ENCODE data around the gene LAIR2.
A peak's percentile ranks its signal among the peaks of the same experiment; 100 is the strongest.
"Not testable (repeated sequence)": the region's sequence is repeated elsewhere in the genome, so short reads cannot be mapped to it uniquely, and the experiment has no call there.

LAIR2 gene

DNA sequence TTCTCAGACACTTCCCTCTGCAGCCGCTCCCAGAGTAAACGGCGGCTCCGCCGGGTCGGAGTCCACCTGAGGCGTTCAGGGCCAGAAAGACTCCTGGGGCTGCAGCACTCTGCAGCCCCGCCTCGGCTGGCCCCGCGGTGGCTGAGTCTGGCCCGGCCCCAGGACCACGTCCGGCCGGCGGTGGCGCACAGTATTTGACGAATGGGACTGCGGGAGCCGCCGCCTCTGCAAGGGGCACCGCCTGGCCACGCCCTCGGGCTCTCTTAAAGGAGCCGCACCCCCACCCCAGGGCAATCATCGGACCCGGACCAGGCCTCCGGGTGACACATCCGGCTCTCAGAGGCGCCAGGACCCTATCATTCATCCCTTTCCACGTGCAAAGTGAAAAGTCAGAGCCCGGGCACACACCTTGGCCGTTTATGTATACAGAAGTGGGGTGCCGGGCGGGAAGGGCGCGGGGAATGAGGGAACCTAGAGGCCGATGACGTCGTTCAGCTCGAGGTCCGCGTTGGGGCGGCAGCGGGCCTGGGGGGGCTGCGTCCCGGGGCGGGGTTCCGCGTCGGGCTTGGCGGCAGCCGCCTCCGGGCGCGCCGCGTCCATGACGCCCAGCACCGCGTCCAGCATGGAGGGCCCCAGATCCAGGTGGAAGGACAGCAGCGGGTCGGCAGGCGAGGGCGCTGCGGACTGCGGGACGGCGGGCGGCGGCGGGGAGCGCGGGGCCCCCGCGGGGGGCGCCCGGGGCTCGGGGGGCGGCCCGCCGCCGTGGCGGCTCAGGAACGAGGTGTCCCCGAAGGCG is 37.8 kb upstream of the LAIR2 start:
- ATAC-seq, result peak; percentile 52 to 57

DNA sequence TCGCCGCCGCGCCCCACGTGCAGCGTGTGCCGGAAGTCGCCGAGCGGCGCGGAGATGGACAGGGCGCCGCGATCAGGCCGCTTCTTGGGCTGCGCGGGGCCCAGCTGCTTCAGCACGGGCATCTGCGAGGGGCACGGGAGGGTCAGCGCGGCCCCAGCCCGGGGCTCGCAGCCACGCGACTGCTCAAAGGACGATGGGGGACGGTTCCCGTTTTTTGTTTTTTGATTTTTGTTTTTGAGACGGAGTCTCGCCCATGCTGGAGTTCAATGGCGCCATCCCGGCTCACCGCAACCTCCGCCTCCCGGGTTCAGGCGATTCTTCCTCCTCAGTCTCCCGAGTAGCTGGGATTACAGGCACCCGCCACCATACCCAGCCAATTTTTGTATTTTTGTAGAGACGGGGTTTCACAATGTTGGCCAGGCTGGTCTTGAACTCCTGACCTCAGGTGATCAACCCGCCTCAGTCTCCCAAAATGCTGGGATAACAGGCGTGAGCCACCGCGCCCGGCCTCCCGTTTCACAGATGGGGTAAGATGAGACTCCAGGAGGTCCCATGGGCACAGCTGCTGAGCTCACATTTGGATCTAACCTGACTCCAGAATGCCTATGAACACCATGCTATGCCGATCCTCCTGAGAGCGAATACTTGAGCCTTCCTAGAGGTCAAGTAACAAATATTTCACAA is 37.1 kb upstream of the LAIR2 start:
- ATAC-seq, result no peak

DNA sequence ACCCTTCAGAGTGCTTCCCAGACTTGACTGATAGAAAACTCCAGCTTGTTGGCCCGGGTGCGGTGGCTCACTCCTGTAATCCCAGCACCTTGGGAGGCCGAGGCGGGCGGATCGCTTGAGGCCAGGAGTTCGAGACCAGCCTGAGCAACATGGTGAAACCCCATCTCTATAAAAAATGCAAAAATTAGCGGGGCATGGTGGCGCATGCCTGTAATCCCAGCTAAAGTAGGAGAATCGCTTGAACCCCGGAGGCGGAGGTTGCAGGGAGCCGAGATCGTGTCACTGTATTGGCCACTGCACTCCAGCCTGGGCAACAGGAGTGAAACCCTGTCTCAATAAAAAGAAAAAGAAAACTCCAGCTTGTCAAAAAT is 36.5 kb upstream of the LAIR2 start:
- not testable (repeated sequence) for ATAC-seq

DNA sequence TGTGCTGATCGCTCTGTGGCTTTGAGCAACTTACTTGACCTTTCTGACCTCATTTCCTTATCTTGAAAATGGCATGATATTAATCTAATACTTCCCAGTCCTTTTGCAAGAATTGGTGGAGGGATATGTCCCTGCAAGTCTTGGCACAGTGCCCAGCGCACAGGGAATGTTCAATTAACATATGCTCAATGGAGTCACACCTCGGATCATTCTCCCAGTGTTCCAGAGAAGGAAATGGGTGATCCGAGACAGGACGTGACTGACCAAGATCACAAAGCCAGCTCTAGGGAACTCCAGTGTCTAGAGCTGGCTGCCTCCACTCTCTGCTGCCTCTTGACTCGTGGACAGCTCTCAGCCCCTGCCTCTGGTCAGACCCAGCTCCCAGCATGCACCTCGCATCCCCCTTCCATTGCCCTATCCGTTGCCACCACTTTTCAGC is 33.1 kb upstream of the LAIR2 start:
- no peak for ATAC-seq

DNA sequence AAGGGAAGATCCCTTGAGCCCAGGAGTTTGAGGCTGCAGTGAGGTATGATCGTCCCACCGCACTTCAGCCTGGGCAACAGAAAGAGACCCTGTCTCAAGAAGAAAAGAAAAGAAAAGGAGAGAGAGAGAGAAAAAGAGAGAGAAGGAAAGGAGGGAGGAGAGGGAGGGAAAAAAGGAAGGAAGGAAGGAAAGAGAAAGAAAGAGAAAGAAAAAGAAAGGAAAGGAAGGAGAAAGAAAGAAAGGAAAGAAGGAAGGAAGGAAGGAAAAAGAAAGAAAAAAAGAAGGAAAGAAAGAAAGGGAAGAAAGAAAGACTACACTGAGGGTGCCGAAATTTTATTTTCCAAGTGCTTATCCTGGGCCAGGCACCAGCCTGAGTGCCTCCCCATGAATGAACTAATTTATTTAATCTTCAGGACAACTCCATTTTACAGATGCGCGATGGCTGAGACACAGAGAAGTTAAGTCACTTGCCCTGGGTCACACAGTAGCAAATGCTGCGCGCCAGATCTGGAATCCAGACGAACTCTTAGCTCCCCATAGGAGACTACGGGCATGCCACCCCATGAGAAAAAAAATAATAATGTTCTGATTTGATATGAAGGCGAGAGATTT is 32.2 kb upstream of the LAIR2 start:
- no peak for ATAC-seq

DNA sequence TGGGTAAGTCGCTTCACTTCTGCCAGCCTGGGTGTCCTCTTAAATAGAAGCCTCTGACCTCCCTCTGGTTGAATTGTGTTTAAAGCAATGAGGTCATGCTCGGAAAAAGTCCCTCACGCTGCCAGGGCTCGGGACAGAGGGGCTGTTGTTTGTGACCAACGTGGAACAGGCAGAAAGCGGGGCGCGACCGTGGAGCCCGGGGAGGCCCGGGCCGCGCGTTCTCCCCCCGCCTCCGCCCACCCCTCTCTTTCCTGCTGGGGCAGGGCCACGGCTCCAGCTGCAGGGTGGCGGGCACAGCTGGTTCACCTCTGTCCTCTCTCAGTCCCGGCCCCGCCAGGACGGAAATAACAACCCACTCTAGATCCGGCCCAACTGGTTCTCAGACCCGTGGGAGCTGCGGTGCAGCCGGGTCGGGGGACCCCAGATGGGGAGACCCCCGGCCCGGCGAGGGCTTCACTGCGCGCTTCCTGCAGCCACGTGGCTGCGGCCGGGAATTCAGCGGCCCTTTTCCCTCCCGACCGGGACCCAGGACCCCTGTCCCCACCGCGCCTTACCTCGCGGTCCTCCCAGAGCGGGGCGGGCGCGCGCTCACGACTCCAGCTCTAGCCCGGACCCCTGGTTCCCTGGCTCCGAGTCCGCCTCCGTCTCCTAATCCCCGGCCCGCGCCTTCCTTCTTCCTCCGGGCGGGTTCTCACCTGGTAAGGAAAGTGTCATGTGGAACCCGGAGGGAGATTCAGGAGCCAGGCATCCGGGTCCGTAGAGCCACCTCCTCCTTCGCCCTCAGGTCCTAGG is 31.4 kb upstream of the LAIR2 start:
- ATAC-seq, result peak in 1 of 2 donors; percentile 17

DNA sequence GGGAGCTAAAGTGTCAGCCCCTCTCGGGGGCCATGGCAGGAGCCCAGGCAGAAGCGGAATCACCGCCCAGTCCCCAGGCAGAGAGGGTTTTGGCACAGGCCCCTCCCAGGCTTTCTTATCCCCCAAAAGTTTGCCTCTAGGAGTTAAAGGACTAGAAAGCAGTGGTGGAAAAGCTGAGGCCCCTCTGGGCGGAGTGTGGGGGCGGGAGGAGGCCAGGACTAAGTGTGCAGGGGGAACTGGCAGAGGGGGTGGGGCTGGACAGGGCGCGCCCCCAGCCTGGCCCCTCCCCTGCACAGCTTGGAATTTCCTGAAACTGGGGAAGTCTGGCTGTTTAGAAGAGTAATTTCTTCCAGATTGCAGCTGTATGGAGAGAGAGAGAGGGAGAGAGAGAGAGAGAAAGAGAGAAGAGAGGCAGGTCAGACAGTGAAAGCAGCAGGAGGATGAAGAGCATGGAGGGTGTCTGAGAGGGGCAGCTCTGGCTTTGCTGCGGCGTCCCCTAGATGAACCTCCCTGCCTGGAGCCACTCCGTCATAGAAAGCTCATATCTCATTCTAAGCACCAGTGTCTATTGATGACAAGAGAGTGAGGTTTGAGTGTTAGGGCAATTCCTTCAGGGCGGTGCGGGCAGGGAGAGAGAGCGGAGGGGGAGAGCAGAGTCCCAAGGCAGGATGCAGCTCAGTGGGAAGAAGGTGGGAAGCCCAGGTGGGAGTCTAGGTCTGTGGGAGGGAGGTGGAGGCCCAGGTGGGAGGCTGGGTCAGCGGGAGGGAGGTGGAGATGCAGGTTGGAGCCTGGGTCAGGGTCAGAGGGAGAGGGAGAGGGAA is 29.4 kb upstream of the LAIR2 start, which contains the start of gene CDC42EP5:
Gene CDC42EP5 (minus strand): TSS at position 226 of the 821 bp plus-strand sequence. CDS start 7,749 bp downstream, outside the sequence.
- peak in 1 of 2 donors; percentile 27 for ATAC-seq

DNA sequence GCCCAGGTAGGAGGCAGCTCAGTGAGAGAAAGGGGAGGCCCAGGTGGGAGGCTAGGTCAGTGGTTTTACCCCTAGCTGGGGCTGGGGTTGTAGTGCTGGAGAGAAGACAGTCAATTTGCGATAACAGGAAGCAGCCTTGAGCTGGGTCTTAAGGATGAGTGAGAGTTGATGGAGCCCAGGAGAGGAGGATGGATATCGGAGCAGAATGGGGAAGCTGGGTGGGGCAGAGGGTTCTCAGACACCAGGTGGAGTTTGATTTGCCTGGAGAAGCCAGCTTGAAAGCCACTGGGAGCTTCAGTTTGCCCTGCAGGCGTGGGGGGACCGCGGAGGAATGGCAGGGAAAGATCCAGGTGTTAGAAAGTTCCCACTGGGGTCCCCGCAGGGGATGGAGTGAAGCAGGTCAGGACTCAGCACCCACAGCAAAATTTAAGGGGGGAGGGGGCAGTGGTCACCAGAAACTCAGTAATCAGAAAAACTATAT is 28.7 kb upstream of the LAIR2 start:
- ATAC-seq, result no peak

DNA sequence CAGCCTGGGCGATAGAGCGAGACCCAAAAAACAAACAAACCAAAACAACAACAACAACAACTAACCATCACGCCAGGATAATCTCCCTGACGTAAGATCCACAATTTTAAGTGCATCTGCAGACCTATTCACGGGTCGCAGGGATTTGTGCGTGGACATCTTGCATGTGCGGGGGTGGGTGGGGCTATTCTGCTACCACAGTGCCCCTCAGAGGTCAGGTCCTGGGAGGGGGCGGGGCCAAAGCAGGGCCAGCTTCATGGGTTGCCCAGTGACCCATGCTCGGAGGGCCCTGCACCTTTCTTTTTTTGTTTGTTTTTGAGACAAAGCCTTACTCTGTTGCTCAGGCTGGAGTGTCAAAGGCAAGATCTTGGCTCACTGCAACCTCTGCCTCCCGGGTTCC is 26.9 kb upstream of the LAIR2 start:
- no peak for ATAC-seq

DNA sequence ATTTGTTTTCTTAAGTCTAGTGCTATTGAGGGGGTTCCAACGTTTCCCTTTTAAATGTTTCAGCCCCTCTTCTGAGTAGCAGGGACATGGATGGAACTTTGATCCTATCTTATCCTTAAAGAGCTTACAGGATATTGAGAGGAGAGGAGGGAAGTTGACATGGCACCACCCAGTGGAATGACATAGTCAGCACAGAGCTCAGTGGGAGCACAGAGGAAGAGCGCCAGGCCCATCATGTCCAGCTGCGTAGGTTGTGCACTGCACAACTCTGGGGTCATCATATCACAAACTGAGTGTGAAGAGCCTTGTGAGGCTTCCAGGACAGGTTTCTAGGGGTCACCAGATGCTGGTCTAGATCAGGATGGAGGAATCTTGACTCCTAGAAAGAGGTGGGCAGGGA is 25.0 kb upstream of the LAIR2 start:
- no peak for ATAC-seq

DNA sequence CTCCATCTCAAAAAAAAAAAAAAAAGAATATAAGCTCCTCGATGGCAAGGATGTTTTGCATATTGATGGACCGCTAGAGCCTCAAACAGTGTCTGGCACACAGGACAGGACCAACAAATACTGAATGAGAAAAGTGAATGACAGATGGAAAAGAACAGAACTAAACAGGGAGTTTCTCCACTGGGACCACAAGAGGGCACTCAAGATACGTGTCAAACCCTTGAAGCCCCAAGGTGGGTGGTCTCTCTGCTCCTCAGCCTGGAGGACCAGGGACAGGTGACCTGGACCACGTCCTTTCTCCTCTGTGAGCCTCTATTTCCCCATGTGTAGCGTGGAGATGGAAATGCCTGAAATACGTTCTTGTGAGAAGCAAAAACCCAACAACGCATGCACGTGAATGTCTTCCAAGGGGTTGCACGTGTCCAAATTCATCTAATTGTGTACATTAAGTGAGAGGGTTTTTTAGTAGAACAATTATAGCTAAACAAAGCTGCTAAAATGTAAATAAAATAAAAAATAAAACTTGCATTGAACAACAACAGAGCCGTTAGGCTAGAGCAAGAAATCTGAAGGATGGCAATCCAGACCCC is 23.9 kb upstream of the LAIR2 start:
- ATAC-seq, result no peak

DNA sequence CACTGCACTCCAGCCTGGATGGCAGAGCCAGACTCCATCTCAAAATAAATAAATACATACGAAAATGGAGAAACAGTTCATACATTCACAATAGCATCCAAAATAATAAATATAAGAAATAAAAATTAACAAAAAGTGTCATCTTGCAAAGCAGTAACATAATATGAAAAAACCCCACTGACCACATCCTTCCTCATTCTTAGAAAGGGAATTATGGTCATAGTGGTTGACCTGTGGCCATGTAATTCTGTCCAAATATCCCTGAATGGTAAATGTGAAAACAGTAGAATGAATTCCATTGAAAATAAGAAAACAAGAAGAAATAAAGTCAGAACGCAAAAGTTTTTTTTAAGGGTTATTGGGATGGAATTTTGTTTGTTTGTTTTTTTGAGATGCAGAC is 22.6 kb upstream of the LAIR2 start:
- ATAC-seq, result no peak

DNA sequence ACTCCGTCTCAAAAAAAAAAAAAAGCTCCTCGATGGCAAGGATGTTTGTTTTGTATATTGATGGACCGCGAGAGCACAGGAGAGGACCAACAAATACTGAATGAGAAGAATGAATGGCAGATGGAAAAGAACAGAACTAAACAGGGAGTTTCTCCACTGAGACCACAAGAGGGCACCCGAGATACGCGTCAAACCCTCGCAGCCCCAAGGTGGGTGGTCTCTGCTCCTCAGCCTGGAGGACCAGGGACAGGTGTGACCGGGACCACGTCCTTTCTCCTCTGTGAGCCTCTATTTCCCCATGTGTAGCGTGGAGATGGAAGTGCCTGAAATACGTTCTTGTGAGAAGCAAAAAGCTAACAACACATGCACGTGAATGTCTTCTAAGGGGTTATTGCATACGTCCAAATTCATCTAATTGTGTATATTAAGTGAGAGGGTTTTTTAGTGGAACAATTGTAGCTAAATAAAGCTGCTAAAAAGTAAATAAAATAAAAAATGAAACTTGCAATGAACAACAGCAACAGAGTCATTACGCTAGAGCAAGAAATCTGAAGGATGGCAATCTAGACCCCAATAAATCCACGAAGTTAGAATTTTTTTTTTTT is 21.2 kb upstream of the LAIR2 start:
- no peak for ATAC-seq

DNA sequence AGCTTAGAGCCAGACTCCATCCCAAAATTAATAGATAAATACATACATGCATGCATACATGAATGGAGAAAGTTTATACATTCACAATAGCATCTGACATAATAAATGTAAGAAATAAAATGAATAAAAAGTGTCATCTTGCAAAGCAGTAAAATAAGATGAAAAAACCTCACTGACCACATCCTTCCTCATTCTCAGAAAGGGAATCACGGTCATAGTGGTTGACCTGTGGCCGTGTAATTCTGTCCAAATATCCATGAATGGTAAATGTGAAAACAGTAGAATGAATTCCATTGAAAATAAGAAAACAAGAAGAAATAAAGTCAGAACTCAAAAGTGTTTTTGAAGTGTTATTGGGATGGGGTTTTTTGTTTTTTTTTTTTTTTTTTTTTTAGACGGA is 19.7 kb upstream of the LAIR2 start:
- ATAC-seq, result no peak

DNA sequence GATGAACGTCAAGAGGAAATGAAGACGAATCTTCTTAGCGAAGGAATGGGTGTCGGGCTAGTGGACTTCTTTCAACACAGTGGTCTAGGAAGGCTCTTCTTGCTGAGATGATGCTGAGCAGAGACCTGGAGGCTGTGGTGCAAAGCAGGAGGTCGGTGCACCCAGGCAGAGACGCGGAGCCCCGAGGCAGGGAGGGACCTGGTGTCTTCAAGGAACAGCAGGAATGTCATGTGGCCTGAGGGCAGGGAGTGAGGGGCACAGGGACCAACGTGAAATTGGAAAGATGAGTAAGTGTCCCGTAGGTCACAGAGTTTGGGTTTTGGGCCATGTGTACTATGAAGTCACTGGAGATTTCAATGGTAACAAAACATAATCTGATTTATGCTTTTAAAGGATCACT is 18.2 kb upstream of the LAIR2 start:
- ATAC-seq, result no peak

DNA sequence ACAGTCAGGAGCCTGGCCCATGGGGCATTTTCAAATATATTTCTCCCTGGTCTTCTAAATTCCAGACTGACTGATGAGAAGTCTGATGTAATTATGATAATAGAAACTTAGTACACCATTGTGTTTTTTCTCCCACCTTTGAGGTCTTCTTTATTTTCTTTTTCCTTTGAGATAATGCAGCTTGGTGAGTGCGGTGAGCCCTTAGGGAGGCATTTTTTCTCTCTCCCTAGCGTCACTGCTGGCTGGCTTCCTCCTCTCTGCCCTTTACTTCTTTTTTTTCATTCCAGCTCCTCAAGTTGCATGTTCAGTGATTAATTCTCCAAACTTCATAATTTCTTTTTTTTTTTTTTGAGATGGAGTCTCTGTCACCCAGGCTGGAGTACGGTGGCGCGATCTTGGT is 16.8 kb upstream of the LAIR2 start:
- ATAC-seq, result no peak

DNA sequence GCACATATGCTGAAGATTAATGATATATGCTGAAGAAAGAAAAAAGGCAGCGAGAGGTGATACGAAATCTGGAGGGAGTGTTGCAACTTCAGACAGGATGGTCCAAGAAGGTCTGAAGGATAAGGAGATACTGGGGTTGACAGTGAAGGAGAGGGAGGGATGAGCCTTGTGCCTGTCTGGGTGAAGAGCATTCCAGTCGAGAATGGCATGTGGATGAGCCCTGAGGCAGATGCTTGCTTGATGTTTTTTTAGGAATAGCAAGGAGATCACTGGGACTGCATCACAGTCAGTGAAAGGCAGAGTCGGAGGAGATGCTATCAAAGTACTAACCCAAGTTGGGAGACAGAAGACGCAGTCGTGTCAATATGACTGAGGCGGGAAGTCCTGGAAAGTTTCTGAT is 13.3 kb upstream of the LAIR2 start:
- ATAC-seq, result no peak

DNA sequence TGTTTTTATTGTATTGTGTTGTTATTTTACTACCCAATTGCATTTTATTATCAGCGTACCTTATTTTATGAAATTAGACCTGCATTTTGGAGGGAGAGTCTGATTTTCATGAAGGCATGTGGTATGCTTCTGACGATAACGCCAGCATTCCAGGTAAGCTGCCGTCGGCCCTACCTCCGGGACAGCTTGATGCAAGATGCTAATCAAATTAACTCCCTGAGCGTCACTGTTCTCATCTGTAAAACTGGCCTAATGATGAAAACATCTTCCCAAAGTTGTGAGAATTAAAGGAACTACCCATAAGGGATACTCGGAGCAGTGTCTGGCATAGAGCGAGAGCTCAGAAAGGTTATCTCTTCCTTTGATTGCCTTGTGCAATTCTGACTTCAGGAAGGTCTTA is 12.9 kb upstream of the LAIR2 start:
- no peak for ATAC-seq

DNA sequence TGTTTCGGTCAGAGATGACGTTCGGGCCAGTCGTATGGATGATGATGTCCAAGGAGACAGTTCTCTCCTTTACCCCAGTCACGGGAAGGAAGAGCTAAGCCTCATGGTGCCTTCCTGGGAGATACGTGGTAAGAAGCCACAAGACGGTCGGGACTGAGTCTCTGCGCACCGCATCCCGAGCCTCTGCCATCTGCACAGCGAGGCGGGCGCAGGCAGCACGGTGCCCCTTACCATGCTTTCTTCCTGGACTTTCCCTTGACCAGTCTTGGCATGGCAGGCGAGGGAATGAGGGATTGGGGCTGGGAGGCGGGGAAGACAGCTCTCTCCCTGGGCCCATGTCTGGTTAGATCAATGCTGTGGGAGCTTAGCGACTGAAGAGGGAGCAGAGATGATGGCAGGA is 10.1 kb upstream of the LAIR2 start:
- ATAC-seq, result no peak

DNA sequence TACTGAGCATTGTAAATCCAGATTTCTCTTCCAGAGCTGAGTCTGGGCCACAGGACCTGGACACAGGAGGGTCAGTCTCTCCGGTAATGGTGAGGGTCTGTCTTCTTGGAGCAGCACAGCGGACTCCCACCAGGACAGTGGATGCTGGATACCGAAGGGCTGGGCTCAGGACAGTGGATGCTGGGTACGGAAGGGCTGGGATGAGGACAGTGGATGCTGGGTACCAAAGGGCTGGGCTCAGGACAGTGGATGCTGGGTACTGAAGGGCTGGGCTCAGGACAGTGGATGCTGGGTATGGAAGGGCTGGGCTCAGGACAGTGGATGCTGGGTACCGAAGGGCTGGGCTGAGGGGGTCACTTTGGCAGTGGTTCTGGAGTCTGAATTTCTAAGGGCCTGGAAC is 9.6 kb upstream of the LAIR2 start:
- not testable (repeated sequence) for ATAC-seq

DNA sequence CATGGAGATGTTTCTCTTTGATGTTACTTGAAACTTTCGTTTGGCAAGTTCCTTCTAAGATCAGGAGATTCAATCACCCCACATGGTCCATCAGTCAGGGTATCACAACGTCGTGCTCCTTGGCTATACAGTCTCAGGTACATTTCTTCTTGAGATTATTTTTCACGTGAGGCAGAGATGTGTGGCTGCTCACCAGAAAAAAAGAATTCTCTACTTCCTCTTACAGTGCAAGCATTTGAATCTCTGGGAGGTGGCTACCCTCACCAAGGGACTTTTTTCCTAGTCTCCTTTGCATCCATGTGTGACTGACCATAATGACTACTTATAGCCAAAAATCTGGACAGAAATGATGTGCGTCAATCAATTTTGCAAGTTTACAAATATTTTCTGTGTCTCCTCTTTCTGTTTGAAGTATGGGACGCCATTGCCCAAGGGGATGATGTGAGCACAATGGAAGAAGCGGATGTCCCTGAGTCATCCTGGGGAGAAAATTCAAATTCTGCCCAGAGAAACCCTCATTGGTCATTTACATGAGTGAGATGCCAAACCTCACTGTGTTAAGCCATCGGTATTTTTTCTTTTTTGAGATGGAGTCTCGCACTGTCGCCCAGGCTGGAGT is 8.6 kb upstream of the LAIR2 start:
- ATAC-seq, result no peak

All from activated CD4-positive, CD25-positive, alpha-beta regulatory T cell treated with anti-CD3 and anti-CD28 coated beads, Interleukin-2, amount 50 U/mL, for 24 hours (primary cell).